Measurements from ENCODE around the gene IMPDH1.

DNA sequence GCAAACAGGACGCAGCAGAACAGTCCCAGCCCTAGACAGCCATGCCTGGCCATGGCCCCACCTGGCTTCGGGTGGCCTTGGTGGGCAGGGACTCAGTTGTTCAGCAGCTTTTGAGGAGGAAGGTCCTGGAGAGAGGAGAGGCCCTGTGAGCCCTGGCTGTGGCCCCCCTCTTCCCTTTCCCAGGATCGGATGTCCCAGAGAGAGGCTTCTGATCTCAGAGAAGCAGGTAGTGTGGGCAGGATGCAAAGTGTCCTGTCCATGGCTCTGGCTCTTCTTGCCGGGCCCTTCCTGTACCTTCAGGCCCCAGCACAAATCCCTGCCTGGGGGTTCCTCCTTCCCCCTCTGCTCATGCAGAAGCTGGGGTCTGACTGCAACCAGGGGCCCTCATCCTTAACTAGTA, 49.8 kb downstream of the IMPDH1 start:
- TF ChIP-seq, protein P1, sequence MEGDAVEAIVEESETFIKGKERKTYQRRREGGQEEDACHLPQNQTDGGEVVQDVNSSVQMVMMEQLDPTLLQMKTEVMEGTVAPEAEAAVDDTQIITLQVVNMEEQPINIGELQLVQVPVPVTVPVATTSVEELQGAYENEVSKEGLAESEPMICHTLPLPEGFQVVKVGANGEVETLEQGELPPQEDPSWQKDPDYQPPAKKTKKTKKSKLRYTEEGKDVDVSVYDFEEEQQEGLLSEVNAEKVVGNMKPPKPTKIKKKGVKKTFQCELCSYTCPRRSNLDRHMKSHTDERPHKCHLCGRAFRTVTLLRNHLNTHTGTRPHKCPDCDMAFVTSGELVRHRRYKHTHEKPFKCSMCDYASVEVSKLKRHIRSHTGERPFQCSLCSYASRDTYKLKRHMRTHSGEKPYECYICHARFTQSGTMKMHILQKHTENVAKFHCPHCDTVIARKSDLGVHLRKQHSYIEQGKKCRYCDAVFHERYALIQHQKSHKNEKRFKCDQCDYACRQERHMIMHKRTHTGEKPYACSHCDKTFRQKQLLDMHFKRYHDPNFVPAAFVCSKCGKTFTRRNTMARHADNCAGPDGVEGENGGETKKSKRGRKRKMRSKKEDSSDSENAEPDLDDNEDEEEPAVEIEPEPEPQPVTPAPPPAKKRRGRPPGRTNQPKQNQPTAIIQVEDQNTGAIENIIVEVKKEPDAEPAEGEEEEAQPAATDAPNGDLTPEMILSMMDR (IDR thresholded peaks at IDR 0.05), result no peak
- no peak for TF ChIP-seq RFX5 (IDR thresholded peaks at IDR 0.05)
- TF ChIP-seq FOXS1 (CRISPR knock-in tag; IDR thresholded peaks at IDR 0.05), result no peak
- TF ChIP-seq, protein P2, sequence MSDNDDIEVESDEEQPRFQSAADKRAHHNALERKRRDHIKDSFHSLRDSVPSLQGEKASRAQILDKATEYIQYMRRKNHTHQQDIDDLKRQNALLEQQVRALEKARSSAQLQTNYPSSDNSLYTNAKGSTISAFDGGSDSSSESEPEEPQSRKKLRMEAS (IDR thresholded peaks at IDR 0.05), result no peak
- TF ChIP-seq POLR2A (IDR thresholded peaks at IDR 0.05; ENCODE audit: low read length), result no peak
- TF ChIP-seq RARB (CRISPR knock-in tag; IDR thresholded peaks at IDR 0.05), result no peak
